Upper lobe of right lung (tissue), 1 donor: ENCODE results near the gene TMEM91. TPM values are rescaled to one million over a fixed set of nuclear protein-coding genes. Genes with fewer than 3 reads are reported as not detected.

Source experiments
- ATAC-seq: fragments of 200-7000 bp; cut with Tn5 transposase; one replicate; pipeline ENCODE4 v1.9.1; 2020; ENCODE audit warnings: mild to moderate bottlenecking, moderate library complexity
- DNase-seq: peaks from one replicate; pipeline ENCODE4 v3.0.0-alpha.2; 2020
- H3K27ac ChIP-seq: fragments of 200-600 bp; one replicate; pipeline ENCODE4 v1.8.0; 2022
- H3K27me3 ChIP-seq: fragments of 200-600 bp; one replicate; pipeline ENCODE4 v1.8.0; 2022; ENCODE audit warnings: mild to moderate bottlenecking
- H3K36me3 ChIP-seq: fragments of 200-600 bp; one replicate; pipeline ENCODE4 v1.8.0; 2022
- H3K4me1 ChIP-seq: fragments of 200-600 bp; one replicate; pipeline ENCODE4 v1.8.0; 2022
- H3K4me3 ChIP-seq: fragments of 200-600 bp; one replicate; pipeline ENCODE4 v1.8.0; 2022; ENCODE audit warnings: mild to moderate bottlenecking
- H3K9me3 ChIP-seq: fragments of 200-600 bp; one replicate; pipeline ENCODE4 v1.8.0; 2022
- CTCF ChIP-seq: fragments of 200-600 bp; IDR thresholded peaks from one replicate; pipeline ENCODE4 v1.8.0; 2022; ENCODE audit warnings: antibody characterized with exemption
- intact Hi-C: fragments of 100-400 bp; cut with DNase I; formaldehyde crosslinking; loops from one replicate; pipeline ENCODE4 v1.11.0; 2022
- total RNA-seq: library from RNA; stranded (reverse); fragmentation: NEBNext Ultra II Directional; extraction: Animal tissue kit (Norgen Biotek cat#: 25700); gene quantifications from one replicate; pipeline ENCODE4 v1.2.1, GENCODE V29; 2021
- donor health status: DM: no; HTN: yes; CAD: no; lungs with severe emphysema.

Gene TMEM91
- total RNA-seq, 1 donor from 2014 or later: 19.5 TPM

GRCh38 chr19:41399091-41399490, 22.8 kb downstream of the TMEM91 start:
- intact Hi-C loops: no loop called here
- peaks cover 19% of the 10 kb centered on the region for H3K4me1 ChIP-seq

GRCh38 chr19:41399525-41399924, 23.2 kb downstream of the TMEM91 start:
- intact Hi-C loops: no loop called here
- peaks cover 19% of the 10 kb centered on the region for H3K4me1 ChIP-seq

More at GRCh38 chr19:41399091-41399490, 22.8 kb downstream of the TMEM91 start:
- Histone ChIP-seq H3K9me3 (no peaks in the 10 kb centered on the region), H3K36me3 (peaks cover 11% of the 10 kb centered on the region), H3K27ac (no peak overlapping the region), H3K4me3 (peak overlapping the region; percentile 76), H3K27me3 (no peaks in the 10 kb centered on the region)
- no peak for DNase-seq
- ATAC-seq: no peak
- TF ChIP-seq CTCF: no peak

GRCh38 chr19:41401483-41401882, 25.1 kb downstream of the TMEM91 start:
- peaks cover 20% of the 10 kb centered on the region for H3K4me1 ChIP-seq

More at GRCh38 chr19:41399525-41399924, 23.2 kb downstream of the TMEM91 start:
- Histone ChIP-seq H3K9me3 (no peaks in the 10 kb centered on the region), H3K27ac (no peak overlapping the region), H3K36me3 (peaks cover 11% of the 10 kb centered on the region), H3K27me3 (no peaks in the 10 kb centered on the region), H3K4me3 (no peak overlapping the region)
- TF ChIP-seq CTCF: no peak
- DNase-seq (no peak), ATAC-seq (no peak)

GRCh38 chr19:41402010-41402409, 25.7 kb downstream of the TMEM91 start:
- intact Hi-C loops: no loop called here
- H3K4me1 ChIP-seq: peaks cover 24% of the 10 kb centered on the region
- H3K9me3 ChIP-seq: no peaks in the 10 kb centered on the region
- H3K36me3 ChIP-seq: peaks cover 11% of the 10 kb centered on the region
- ATAC-seq: no peak
- DNase-seq: no peak
- no peak overlapping the region for H3K4me3 ChIP-seq
- no peaks in the 10 kb centered on the region for H3K27me3 ChIP-seq
- no peak for TF ChIP-seq CTCF
- no peak overlapping the region for H3K27ac ChIP-seq

More at GRCh38 chr19:41401483-41401882, 25.1 kb downstream of the TMEM91 start:
- TF ChIP-seq CTCF: no peak
- Histone ChIP-seq H3K27me3 (no peaks in the 10 kb centered on the region), H3K9me3 (no peaks in the 10 kb centered on the region), H3K4me3 (no peak overlapping the region), H3K27ac (no peak overlapping the region), H3K36me3 (peaks cover 11% of the 10 kb centered on the region)
- ATAC-seq: no peak
- DNase-seq: no peak
- intact Hi-C loops: no loop called here

GRCh38 chr19:41403181-41403970, 27.0 kb downstream of the TMEM91 start:
- no peak for DNase-seq
- Histone ChIP-seq H3K9me3 (no peaks in the 10 kb centered on the region), H3K36me3 (peaks cover 11% of the 10 kb centered on the region), H3K27ac (no peak overlapping the region), H3K4me3 (no peak overlapping the region), H3K27me3 (no peaks in the 10 kb centered on the region), H3K4me1 (peaks cover 35% of the 10 kb centered on the region)
- intact Hi-C loops: no loop called here
- TF ChIP-seq CTCF: no peak
- no peak for ATAC-seq
